GM19193 (cell line): Measurements from ENCODE around the gene MEOX2.

Source experiments
- POLR2A ChIP-seq: IDR thresholded peaks from 4 replicates; pipeline ENCODE4 v1.6.1; 2011; ENCODE audit not compliant: insufficient read depth, insufficient read length; ENCODE audit errors: extremely low read depth

The MEOX2 gene

GRCh38 chr7:15658247-15658646 is 28.2 kb downstream of the MEOX2 start:
- TF ChIP-seq POLR2A, result no peak

DNA sequence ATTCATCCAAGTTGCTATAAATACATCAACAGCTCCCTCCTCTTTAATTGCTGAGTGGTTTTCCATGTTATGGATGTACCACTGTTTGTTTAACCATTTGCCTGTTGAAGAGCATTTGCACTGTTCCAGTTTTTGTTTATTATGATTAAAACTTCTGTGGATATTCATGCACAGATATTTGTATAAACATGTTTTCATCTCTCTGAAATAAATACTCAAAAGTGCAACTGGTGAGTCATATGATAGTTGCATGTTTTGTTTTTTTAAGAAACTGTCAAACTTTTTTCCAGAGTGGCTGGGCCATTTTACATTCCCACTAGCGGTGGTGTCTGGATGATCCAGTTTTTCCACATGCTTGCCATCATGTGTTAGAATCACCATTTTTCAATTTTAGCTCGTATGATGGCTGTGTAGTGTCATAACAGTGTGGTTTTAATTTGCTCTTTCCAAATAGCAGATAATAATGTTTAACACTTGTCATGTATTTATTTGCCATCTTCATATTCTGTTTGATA is 33.6 kb downstream of the MEOX2 start:
- no peak for TF ChIP-seq POLR2A

- no peak for TF ChIP-seq POLR2A
Measured at GRCh38 chr7:15651693-15652092, 34.8 kb downstream of the MEOX2 start.

- TF ChIP-seq POLR2A, result no peak
Measured at GRCh38 chr7:15650787-15651186, 35.7 kb downstream of the MEOX2 start.

DNA sequence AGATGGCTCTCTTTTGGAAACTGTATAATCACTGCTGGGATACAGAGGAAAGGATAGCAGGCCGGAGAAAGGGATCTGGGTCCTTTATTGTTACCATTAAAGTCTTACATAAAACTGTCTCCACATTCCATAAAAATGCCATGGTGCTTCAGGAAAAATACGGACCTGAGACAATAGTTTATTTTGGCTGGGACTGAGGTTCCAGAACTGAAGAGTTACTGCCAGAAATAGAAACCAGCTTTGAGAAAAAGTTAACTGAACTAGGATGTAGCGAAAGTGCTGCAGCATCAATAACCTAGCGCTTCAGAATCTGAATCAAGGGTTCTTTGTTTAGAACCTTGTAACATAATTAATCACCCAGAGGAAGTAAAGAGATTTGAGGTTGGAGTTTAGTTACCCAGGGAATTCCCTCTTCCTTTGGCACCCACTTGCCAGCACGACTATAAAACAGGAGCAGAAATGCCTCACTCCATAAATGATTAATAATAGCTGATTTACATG is 38.0 kb downstream of the MEOX2 start:
- no peak for TF ChIP-seq POLR2A

- TF ChIP-seq POLR2A, result no peak
Measured at GRCh38 chr7:15647309-15647708, 39.2 kb downstream of the MEOX2 start.

DNA sequence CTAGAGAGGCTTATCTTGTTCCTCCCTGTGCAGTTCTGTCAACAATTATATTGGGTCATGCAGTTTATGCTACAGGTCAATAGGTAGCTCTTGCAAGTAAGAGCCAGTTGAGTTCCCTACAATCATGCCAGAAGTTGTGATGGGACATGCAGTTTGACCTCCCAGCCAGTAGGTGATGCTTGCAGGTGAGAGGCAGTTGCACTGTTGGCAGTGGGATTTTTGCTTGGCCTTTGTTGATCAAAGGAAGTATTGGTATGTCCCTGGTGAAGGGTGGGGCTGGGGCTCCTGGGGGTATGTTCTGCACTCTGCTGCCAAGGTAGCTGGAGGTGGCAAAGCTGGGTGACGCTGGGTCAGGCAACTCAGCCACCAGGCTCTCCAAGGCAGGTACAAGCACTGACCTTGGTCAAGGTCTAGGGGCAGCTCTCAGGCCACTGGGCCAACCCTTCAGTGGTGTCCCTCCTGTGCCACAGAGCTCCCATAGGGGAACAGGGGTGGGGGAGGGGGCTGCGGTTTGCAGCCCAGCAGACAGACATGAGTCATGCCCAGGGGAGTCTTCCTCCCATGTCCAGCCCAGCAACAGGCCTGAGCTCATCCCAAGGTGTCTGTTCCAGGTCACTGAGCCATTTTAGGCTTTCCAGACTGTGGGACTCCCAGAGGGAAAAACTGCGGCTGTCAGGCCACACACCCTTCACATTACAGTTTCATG is 43.3 kb downstream of the MEOX2 start:
- no peak for TF ChIP-seq POLR2A

DNA sequence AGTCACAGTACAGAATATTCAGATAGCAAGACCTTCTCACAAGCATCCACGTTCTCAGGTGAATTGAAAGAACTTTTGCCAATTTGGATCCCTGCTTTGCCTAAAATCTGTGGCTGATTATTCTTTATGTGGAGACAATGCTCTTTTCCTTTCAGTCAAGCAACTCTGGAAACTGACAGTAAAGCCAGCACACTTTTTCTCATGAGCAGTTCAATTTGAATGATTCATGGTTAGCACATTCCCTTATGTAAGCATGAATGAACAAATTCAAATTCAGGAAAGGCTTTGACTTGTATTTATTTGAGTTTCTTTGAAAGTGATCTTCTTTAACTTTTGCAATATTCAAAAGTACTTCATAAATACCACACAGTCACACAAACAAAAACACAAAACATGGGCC is 57.6 kb downstream of the MEOX2 start:
- TF ChIP-seq POLR2A, result no peak

GRCh38 chr7:15626041-15626440 is 60.4 kb downstream of the MEOX2 start:
- no peak for TF ChIP-seq POLR2A

- no peak for TF ChIP-seq POLR2A
Measured at GRCh38 chr7:15625466-15625865, 61.0 kb downstream of the MEOX2 start.

DNA sequence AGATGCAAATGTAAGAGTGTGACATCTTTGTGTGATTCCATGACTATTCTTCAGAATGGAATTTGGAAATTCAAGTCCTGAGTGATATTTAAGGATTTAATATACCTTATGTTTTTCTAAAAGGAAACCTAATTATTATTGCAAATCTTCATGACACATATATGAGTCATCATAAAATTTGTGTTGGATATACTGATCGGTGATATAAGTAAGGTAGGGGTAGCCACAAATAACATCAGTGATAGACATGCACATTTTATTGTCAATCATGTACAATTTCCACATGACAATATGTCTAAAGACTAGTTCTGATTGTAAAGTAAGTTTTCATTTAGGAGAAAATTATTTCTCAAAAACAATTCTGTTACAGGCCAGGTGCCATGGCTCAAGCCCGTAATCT is 65.0 kb downstream of the MEOX2 start:
- no peak for TF ChIP-seq POLR2A

GRCh38 chr7:15620491-15621185 is 65.8 kb downstream of the MEOX2 start:
- no peak for TF ChIP-seq POLR2A

DNA sequence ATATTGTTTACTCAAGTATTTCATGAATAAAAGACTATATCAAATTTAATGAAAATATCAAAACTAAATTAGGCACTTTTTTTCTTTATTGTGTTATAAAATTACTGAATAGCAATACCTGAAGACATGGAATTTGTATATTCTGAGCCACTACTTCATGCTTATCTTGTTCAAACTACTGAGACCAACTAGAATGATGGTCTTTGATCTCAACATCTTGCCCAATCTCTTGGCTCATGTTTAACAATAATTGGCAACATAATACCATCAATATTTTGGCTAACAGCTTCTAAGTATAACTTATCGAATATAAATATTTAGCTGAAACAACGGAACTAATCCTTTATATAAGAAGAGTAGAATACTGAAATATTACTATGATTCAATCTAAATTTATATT is 68.2 kb downstream of the MEOX2 start:
- TF ChIP-seq POLR2A, result no peak

DNA sequence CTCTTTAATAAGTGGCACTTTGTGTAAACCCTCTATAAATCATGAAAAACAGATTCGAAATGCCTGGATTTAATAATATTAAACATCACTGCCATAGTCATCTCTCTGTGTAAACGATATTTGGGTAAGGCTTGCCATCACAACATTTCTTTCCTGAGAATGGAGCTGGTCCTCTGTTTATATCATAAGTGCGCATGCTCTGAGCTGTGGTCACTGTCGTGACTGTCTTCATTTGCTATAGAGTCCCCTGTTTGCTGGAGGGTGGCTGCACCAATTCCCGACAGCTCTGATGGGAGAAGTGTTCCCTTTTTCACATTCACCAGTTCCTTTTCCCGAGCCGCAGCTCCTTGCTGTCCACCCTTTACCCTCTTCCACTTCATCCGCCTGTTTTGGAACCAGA is 74.3 kb downstream of the MEOX2 start:
- no peak for TF ChIP-seq POLR2A

DNA sequence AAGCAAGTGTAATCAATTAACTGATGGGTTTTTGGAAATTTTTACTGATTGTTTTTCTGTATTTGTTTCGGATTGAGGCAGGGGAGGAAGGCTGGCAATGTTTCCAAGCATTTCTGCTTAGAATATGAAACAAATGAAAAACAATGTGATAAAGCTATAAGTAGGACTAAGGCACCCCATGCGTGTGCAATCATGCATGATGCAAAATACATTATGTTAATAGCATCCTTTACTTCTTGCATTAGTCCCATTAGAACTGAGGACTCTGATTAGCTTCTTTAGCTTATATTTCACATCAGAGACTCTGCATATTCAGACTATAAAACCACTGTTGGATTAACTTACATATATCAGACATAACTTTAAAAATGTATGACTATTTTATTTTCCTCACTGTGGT is 76.0 kb downstream of the MEOX2 start:
- TF ChIP-seq POLR2A, result no peak

- TF ChIP-seq POLR2A, result no peak
Measured at GRCh38 chr7:15609287-15609686, 77.2 kb downstream of the MEOX2 start.
